ENCODE results near the gene UHRF1.
A peak's percentile ranks its signal among the peaks of the same experiment; 100 is the strongest.

Gene UHRF1

GRCh38 chr19:4997297-4997696 lies 88.0 kb downstream of the UHRF1 start:
- in situ Hi-C loops (cut with HindIII; ENCODE audit: low sequenced_read_pairs) = no loop called here
- no peak for DNase-seq (ENCODE audit: low read depth)
- TF ChIP-seq, protein P1, sequence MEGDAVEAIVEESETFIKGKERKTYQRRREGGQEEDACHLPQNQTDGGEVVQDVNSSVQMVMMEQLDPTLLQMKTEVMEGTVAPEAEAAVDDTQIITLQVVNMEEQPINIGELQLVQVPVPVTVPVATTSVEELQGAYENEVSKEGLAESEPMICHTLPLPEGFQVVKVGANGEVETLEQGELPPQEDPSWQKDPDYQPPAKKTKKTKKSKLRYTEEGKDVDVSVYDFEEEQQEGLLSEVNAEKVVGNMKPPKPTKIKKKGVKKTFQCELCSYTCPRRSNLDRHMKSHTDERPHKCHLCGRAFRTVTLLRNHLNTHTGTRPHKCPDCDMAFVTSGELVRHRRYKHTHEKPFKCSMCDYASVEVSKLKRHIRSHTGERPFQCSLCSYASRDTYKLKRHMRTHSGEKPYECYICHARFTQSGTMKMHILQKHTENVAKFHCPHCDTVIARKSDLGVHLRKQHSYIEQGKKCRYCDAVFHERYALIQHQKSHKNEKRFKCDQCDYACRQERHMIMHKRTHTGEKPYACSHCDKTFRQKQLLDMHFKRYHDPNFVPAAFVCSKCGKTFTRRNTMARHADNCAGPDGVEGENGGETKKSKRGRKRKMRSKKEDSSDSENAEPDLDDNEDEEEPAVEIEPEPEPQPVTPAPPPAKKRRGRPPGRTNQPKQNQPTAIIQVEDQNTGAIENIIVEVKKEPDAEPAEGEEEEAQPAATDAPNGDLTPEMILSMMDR (IDR thresholded peaks at IDR 0.05; ENCODE audit: low read depth, low read length, missing control alignments) = no peak
- no peak overlapping the region for H3K4me3 ChIP-seq (ENCODE audit: low read depth, low read length)

- in situ Hi-C loops (cut with HindIII; ENCODE audit: low sequenced_read_pairs) = no loop called here
- DNase-seq (ENCODE audit: low read depth) = no peak
- no peak overlapping the region for H3K4me3 ChIP-seq (ENCODE audit: low read depth, low read length)
- TF ChIP-seq, protein P1 (IDR thresholded peaks at IDR 0.05; ENCODE audit: low read depth, low read length, missing control alignments) = no peak
These were observed 90.9 kb downstream of the UHRF1 start for GRCh38 chr19:5000120-5000611.

DNA sequence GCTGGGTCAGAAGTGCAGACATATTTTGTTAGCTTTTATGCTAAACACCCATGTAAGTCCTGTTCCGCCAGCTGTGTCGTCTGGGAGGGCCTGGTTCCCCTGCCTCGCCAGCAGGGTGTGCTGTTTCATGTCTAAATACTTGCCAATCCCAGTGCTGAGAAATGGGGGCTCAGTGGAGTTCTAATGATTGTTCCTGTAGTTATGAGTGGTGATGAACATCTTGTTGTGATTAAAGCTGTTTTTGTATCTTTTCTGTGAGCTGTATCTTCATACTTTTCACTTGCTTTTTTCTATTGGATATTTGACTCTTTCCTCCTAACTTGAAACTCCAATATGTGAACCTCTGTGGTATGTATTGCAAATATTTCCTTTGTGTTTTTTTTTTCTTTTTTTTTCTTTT lies 92.3 kb downstream of the UHRF1 start:
- TF ChIP-seq, protein P1 (IDR thresholded peaks at IDR 0.05; ENCODE audit: low read depth, low read length, missing control alignments) = peak; percentile 85
- in situ Hi-C loops (cut with HindIII; ENCODE audit: low sequenced_read_pairs) = no loop called here
- no peak overlapping the region for H3K4me3 ChIP-seq (ENCODE audit: low read depth, low read length)
- peak; percentile 43 for DNase-seq (ENCODE audit: low read depth)

DNA sequence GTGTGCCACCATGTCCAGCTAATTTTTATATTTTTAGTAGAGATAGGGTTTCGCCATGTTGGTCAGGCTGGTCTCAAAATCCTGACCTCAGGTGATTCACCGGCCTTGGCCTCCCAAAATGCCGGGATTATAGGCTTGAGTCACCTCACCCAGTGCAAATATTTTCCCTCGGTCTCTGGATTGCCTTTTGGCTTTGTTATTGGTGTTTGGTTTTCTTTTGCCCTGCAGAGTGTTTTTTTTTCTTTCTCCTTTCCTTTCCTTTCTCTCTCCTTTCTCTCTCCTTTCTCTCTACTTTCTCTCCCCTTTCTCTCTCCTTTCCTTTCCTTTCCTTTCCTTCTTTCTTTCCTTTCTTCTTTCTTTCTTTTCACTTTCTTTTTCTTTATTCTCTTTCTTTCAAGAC lies 92.8 kb downstream of the UHRF1 start:
- in situ Hi-C loops (cut with HindIII; ENCODE audit: low sequenced_read_pairs) = no loop called here
- DNase-seq (ENCODE audit: low read depth) = no peak
- TF ChIP-seq, protein P1 (IDR thresholded peaks at IDR 0.05; ENCODE audit: low read depth, low read length, missing control alignments) = no peak
- no peak overlapping the region for H3K4me3 ChIP-seq (ENCODE audit: low read depth, low read length)

DNA sequence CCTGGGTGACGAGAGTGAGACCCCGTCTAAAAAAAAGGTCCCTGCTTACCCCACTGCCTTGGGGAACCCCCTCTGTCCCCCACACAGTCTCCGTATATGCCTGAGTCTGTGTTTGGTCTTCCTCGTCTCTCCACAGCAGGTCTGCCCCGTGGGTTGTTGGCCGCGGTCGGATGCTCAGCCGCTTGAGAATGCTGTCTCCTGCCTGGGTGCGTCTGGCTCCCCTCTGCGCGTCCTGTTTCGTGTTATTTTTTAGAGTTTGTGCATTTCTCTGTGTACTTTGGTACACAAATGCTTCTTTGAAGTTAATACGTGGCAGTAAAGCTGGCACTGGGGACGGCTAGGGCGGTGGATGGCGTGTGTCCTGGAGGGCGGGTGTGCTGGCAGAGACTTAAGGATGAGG lies 94.5 kb downstream of the UHRF1 start:
- in situ Hi-C loops (cut with HindIII; ENCODE audit: low sequenced_read_pairs) = no loop called here
- DNase-seq (ENCODE audit: low read depth) = no peak
- TF ChIP-seq, protein P1 (IDR thresholded peaks at IDR 0.05; ENCODE audit: low read depth, low read length, missing control alignments) = no peak

DNA sequence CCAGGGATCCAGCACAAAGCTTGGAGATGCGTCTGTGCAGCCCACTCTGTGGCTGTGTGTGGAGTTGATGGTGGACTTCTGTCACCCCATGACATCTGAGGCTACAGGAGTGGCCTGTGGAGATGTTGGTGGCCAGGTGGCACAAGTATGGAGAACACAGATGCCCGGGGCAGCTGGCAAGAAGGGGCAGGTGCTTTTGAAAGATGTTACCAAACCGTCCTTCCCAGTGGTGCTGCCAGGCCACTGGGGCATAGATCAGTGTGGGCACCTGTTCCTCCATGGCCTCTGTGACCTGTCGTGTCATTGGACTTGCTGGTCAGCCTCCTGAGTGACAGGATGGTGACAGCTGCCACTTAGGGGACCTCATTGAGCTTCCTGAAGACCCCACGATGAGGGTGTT lies 95.8 kb downstream of the UHRF1 start:
- DNase-seq (ENCODE audit: low read depth) = no peak
- TF ChIP-seq, protein P1 (IDR thresholded peaks at IDR 0.05; ENCODE audit: low read depth, low read length, missing control alignments) = no peak
- no peak overlapping the region for H3K4me3 ChIP-seq (ENCODE audit: low read depth, low read length)
- in situ Hi-C loops (cut with HindIII; ENCODE audit: low sequenced_read_pairs) = no loop called here

More for the DNA sequence above, 94.5 kb downstream of the UHRF1 start:
- no peak overlapping the region for H3K4me3 ChIP-seq (ENCODE audit: low read depth, low read length)

GRCh38 chr19:5006201-5006600 lies 96.9 kb downstream of the UHRF1 start:
- DNase-seq (ENCODE audit: low read depth) = no peak
- TF ChIP-seq, protein P1 (IDR thresholded peaks at IDR 0.05; ENCODE audit: low read depth, low read length, missing control alignments) = no peak
- in situ Hi-C loops (cut with HindIII; ENCODE audit: low sequenced_read_pairs) = no loop called here
- no peak overlapping the region for H3K4me3 ChIP-seq (ENCODE audit: low read depth, low read length)
